Liver (tissue), 9 donors: ENCODE results near the gene CACNA2D1. TPM values are rescaled to one million over a fixed set of nuclear protein-coding genes. Genes with fewer than 3 reads are reported as not detected.

Source experiments
- DNase-seq: peaks from one replicate; pipeline ENCODE4 v3.0.0-alpha.2; 2017; ENCODE audit warnings: low spot score
- H3K27ac ChIP-seq, 2 donors: one replicate each; pipeline ENCODE4 v1.7.0; 2013; ENCODE audit warnings: inconsistent platforms in 2 of 2, low read length in 2 of 2, control low read depth in 1 of 2, low read depth in 1 of 2, mild to moderate bottlenecking in 1 of 2
- H3K27me3 ChIP-seq, 4 donors: one replicate each; pipeline versions ENCODE4 v1.6.1 to v1.7.0; 2013; ENCODE audit warnings: low read length in 3 of 4, inconsistent platforms in 1 of 4, mild to moderate bottlenecking in 1 of 4, moderate library complexity in 1 of 4; ENCODE audit not compliant: control insufficient read depth in 4 of 4, insufficient read depth in 4 of 4
- H3K36me3 ChIP-seq, 4 donors: one replicate each; pipeline versions ENCODE4 v1.6.1 to v1.7.0; 2013; ENCODE audit warnings: low read length in 3 of 4, mild to moderate bottlenecking in 3 of 4, low read depth in 1 of 4, moderate library complexity in 1 of 4; ENCODE audit not compliant: control insufficient read depth in 4 of 4, insufficient read depth in 3 of 4
- H3K4me1 ChIP-seq, 4 donors: one replicate each; pipeline versions ENCODE4 v1.6.1 to v1.7.0; 2013; ENCODE audit warnings: low read length in 3 of 4, mild to moderate bottlenecking in 3 of 4, moderate library complexity in 1 of 4; ENCODE audit not compliant: control insufficient read depth in 4 of 4, insufficient read depth in 4 of 4
- H3K4me3 ChIP-seq, 3 donors: one replicate each; pipeline versions ENCODE4 v1.6.1 to v1.7.0; 2013; ENCODE audit warnings: low read length in 3 of 3, control low read depth in 1 of 3, low read depth in 1 of 3, mild to moderate bottlenecking in 1 of 3
- H3K9ac ChIP-seq, 2 donors: one replicate each; pipeline ENCODE4 v1.7.0; 2013; ENCODE audit warnings: low read length in 2 of 2, mild to moderate bottlenecking in 2 of 2, moderate library complexity in 2 of 2, control low read depth in 1 of 2, low read depth in 1 of 2
- H3K9me3 ChIP-seq, 4 donors: one replicate each; pipeline versions ENCODE4 v1.6.1 to v1.7.0; 2013; ENCODE audit warnings: low read length in 3 of 4; ENCODE audit not compliant: control insufficient read depth in 4 of 4
- EGR1 ChIP-seq, 2 donors: IDR thresholded peaks; 2 replicates each; pipeline ENCODE4 v1.6.1; 2016 to 2018; ENCODE audit warnings: antibody characterized with exemption in 2 of 2, low read depth in 2 of 2
- FOXA1 ChIP-seq: IDR thresholded peaks from 2 replicates; pipeline ENCODE4 v1.6.1; 2016; ENCODE audit warnings: antibody characterized with exemption
- FOXA2 ChIP-seq: IDR thresholded peaks from 2 replicates; pipeline ENCODE4 v1.6.1; 2016; ENCODE audit warnings: antibody characterized with exemption
- GABPA ChIP-seq, 2 donors: IDR thresholded peaks in 1 of 2; conservative IDR thresholded peaks in 1 of 2; 2 replicates each; pipeline ENCODE4 v1.6.1; 2016; ENCODE audit warnings: antibody characterized with exemption in 2 of 2, mild to moderate bottlenecking in 1 of 2, moderate library complexity in 1 of 2
- HNF4A ChIP-seq, 2 donors: conservative IDR thresholded peaks; 2 replicates each; pipeline ENCODE4 v1.6.1; 2016; ENCODE audit warnings: antibody characterized with exemption in 2 of 2, mild to moderate bottlenecking in 2 of 2
- HNF4G ChIP-seq: IDR thresholded peaks from 2 replicates; pipeline ENCODE4 v1.6.1; 2016; ENCODE audit warnings: antibody characterized with exemption
- JUND ChIP-seq, 2 donors: IDR thresholded peaks; 2 replicates each; pipeline ENCODE4 v1.6.1; 2016; ENCODE audit warnings: antibody characterized with exemption in 2 of 2
- NR2F2 ChIP-seq: IDR thresholded peaks from 2 replicates; pipeline ENCODE4 v1.6.1; 2016; ENCODE audit warnings: antibody characterized with exemption
- RAD21 ChIP-seq, 2 donors: IDR thresholded peaks; 2 replicates each; pipeline ENCODE4 v1.6.1; 2016; ENCODE audit warnings: antibody characterized with exemption in 2 of 2, mild to moderate bottlenecking in 2 of 2
- RXRA ChIP-seq, 2 donors: IDR thresholded peaks; 2 replicates each; pipeline ENCODE4 v1.6.1; 2017 to 2018; ENCODE audit warnings: antibody characterized with exemption in 2 of 2, mild to moderate bottlenecking in 1 of 2
- SP1 ChIP-seq: IDR thresholded peaks from 2 replicates; pipeline ENCODE4 v1.6.1; 2018; ENCODE audit warnings: antibody characterized with exemption, mild to moderate bottlenecking
- TAF1 ChIP-seq: conservative IDR thresholded peaks from 2 replicates; pipeline ENCODE4 v1.6.1; 2016; ENCODE audit warnings: antibody characterized with exemption, mild to moderate bottlenecking
- YY1 ChIP-seq: IDR thresholded peaks from 2 replicates; pipeline ENCODE4 v1.6.1; 2016; ENCODE audit warnings: antibody characterized with exemption, mild to moderate bottlenecking
- WGBS: extraction: QIAGEN DNeasy Blood & Tissue Kit; methylation state at CpG from one replicate; pipeline ENCODE4 v1.1.7; 2013; 5-methylcytosine and 5-hydroxymethylcytosine counted together
- polyA plus RNA-seq, 2 donors: library from polyadenylated mRNA; stranded (reverse) in 1 of 2; unstranded in 1 of 2; fragments of 200-250 nt in 1 of 2; fragments of >200 nt in 1 of 2; fragmentation: Nextera tagmentation in 1 of 2; extraction: Ambion mirVana in 1 of 2; gene quantifications; one replicate each; pipeline versions ENCODE4 v1.2.1 to v1.2.3, GENCODE V29; 2013 to 2015
- total RNA-seq, 2 donors: library from RNA; depleted of rRNA; stranded (reverse); fragments of >200 nt; gene quantifications; one replicate each; pipeline ENCODE4 v1.2.3, GENCODE V29; 2014
- TF ChIP-seq, protein P1 (sequence below): IDR thresholded peaks from 2 replicates; pipeline ENCODE4 v1.6.1; 2016; ENCODE audit warnings: antibody characterized with exemption
- TF ChIP-seq, protein P2 (sequence below): IDR thresholded peaks from 2 replicates; pipeline ENCODE4 v1.6.1; 2016; ENCODE audit warnings: antibody characterized with exemption, mild to moderate bottlenecking
- TF ChIP-seq, protein P3 (sequence below): fragments of 150-350 bp; IDR thresholded peaks from 2 replicates; pipeline ENCODE4 v1.5.1; 2017; ENCODE audit warnings: improper control_type of control experiment, low read depth, low read length; ENCODE audit not compliant: missing input control
- TF ChIP-seq, protein P4 (sequence below): IDR thresholded peaks from 2 replicates; pipeline ENCODE4 v1.6.1; 2016; ENCODE audit warnings: antibody characterized with exemption
- TF ChIP-seq, protein P5 (sequence below): IDR thresholded peaks from 2 replicates; pipeline ENCODE4 v1.6.1; 2016; ENCODE audit warnings: antibody characterized with exemption
- donor health status: healthy.
- donor health status: healthy.
- donor health status: healthy.
- donor health status: healthy.
- donor health status: healthy.

The CACNA2D1 gene
- total and polyA plus RNA-seq, 4 donors: 0.42 to 2.3 (median 0.94) TPM

DNA sequence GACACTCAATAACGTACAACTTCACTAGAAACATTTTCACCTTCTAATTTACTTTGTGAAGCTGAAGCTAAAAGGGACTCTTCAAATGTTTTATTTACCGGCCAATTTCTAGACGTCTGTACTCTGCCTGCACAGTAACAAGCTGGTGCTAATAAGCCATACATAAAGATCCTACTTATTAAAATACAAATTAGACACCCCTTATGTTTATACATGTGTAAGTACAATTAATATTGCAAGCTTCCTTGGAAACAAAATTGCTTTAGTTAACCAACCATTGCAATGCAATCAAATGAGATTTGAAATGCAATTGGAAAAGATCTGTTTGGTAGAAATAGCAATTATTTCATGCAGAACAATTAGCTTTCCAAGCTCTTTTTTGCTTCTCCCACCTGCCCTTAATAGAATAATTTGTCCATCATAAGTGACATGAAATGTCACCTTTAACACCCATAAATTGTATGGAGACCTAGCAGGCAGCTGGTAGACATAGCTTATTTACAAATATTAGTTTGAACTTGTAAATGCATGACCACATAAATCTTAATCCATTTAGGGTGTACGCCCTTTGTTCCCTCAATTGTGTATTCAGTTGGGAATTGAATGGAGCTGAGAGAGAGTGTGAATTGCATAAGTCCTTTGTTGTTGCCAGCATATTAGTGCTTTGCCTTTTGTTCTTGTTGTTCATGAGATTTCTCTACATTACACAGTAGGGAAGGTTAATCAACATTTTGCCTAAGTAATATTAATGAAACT, 277.1 kb downstream of the CACNA2D1 start:
- no peak overlapping the region for H3K4me3 ChIP-seq
- no peak for DNase-seq
- no peak overlapping the region for H3K27ac ChIP-seq
- 74% methylated on average over 4 of the region's 4 CpGs for WGBS
- no peaks in the 10 kb centered on the region for H3K9me3 ChIP-seq
- no peak for TF ChIP-seq SP1
- TF ChIP-seq, protein P1, sequence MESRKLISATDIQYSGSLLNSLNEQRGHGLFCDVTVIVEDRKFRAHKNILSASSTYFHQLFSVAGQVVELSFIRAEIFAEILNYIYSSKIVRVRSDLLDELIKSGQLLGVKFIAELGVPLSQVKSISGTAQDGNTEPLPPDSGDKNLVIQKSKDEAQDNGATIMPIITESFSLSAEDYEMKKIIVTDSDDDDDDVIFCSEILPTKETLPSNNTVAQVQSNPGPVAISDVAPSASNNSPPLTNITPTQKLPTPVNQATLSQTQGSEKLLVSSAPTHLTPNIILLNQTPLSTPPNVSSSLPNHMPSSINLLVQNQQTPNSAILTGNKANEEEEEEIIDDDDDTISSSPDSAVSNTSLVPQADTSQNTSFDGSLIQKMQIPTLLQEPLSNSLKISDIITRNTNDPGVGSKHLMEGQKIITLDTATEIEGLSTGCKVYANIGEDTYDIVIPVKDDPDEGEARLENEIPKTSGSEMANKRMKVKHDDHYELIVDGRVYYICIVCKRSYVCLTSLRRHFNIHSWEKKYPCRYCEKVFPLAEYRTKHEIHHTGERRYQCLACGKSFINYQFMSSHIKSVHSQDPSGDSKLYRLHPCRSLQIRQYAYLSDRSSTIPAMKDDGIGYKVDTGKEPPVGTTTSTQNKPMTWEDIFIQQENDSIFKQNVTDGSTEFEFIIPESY: no peak
- no peak for TF ChIP-seq FOXA1
- no peak for TF ChIP-seq HNF4G
- TF ChIP-seq, protein P2, sequence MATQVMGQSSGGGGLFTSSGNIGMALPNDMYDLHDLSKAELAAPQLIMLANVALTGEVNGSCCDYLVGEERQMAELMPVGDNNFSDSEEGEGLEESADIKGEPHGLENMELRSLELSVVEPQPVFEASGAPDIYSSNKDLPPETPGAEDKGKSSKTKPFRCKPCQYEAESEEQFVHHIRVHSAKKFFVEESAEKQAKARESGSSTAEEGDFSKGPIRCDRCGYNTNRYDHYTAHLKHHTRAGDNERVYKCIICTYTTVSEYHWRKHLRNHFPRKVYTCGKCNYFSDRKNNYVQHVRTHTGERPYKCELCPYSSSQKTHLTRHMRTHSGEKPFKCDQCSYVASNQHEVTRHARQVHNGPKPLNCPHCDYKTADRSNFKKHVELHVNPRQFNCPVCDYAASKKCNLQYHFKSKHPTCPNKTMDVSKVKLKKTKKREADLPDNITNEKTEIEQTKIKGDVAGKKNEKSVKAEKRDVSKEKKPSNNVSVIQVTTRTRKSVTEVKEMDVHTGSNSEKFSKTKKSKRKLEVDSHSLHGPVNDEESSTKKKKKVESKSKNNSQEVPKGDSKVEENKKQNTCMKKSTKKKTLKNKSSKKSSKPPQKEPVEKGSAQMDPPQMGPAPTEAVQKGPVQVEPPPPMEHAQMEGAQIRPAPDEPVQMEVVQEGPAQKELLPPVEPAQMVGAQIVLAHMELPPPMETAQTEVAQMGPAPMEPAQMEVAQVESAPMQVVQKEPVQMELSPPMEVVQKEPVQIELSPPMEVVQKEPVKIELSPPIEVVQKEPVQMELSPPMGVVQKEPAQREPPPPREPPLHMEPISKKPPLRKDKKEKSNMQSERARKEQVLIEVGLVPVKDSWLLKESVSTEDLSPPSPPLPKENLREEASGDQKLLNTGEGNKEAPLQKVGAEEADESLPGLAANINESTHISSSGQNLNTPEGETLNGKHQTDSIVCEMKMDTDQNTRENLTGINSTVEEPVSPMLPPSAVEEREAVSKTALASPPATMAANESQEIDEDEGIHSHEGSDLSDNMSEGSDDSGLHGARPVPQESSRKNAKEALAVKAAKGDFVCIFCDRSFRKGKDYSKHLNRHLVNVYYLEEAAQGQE: no peak
- TF ChIP-seq, protein P3, sequence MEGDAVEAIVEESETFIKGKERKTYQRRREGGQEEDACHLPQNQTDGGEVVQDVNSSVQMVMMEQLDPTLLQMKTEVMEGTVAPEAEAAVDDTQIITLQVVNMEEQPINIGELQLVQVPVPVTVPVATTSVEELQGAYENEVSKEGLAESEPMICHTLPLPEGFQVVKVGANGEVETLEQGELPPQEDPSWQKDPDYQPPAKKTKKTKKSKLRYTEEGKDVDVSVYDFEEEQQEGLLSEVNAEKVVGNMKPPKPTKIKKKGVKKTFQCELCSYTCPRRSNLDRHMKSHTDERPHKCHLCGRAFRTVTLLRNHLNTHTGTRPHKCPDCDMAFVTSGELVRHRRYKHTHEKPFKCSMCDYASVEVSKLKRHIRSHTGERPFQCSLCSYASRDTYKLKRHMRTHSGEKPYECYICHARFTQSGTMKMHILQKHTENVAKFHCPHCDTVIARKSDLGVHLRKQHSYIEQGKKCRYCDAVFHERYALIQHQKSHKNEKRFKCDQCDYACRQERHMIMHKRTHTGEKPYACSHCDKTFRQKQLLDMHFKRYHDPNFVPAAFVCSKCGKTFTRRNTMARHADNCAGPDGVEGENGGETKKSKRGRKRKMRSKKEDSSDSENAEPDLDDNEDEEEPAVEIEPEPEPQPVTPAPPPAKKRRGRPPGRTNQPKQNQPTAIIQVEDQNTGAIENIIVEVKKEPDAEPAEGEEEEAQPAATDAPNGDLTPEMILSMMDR: no peak
- no peak for TF ChIP-seq RXRA (IDR thresholded peaks at IDR 0.05)
- no peak for TF ChIP-seq NR2F2
- no peak for TF ChIP-seq EGR1 (IDR thresholded peaks at IDR 0.05; ENCODE audit: low read depth in 2 of 2)
- TF ChIP-seq, protein P4, sequence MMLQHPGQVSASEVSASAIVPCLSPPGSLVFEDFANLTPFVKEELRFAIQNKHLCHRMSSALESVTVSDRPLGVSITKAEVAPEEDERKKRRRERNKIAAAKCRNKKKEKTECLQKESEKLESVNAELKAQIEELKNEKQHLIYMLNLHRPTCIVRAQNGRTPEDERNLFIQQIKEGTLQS: no peak
- TF ChIP-seq GABPA (IDR thresholded peaks at IDR 0.05 in 1 of 2, conservative IDR thresholded peaks at IDR 0.05 in 1 of 2): no peak
- TF ChIP-seq, protein P5, sequence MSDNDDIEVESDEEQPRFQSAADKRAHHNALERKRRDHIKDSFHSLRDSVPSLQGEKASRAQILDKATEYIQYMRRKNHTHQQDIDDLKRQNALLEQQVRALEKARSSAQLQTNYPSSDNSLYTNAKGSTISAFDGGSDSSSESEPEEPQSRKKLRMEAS: no peak
- TF ChIP-seq RAD21 (IDR thresholded peaks at IDR 0.05): no peak
- no peak for TF ChIP-seq TAF1
- no peak for TF ChIP-seq JUND (IDR thresholded peaks at IDR 0.05)
- no peak for TF ChIP-seq FOXA2
- no peak for TF ChIP-seq YY1
- TF ChIP-seq HNF4A (conservative IDR thresholded peaks at IDR 0.05): no peak
- no peak overlapping the region for H3K9ac ChIP-seq
- no peaks in the 10 kb centered on the region for H3K36me3 ChIP-seq
- no peaks in the 10 kb centered on the region for H3K4me1 ChIP-seq
- peaks cover 0 to 2% (median 0%) of the 10 kb centered on the region in 4 donors for H3K27me3 ChIP-seq
